HepG2 (cell line): ENCODE data around the gene NUP93.

ENCODE experiments used
- BRCA1 ChIP-seq: sonication (generic); formaldehyde crosslinking; IDR thresholded peaks from 2 replicates; pipeline ENCODE4 v1.4.0; 2020; ENCODE audit warnings: missing genetic modification reagents
- TF ChIP-seq, protein P1 (sequence below): fragments of 450-650 bp; IDR thresholded peaks from 2 replicates; pipeline ENCODE4 v1.6.1; 2017; ENCODE audit warnings: mild to moderate bottlenecking

DNA sequence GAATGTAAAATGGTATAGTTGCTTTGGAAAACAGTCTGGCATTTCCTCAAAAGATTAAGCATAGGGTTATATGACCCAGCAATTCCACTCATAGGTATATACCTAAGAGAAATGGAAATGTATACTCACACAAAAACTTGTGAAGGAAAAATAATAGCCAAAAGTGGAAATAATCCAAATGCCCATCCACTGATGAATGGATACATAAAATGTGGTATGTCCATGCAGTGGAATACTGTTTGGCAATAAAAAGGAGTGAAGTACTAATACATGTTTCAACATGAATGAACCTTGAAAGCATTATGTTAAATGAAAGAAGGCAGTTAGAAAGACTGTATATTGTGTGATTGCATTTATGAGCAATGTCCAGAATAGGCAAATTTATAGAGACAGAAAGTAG is 25.1 kb downstream of the NUP93 start:
- TF ChIP-seq, protein P1, sequence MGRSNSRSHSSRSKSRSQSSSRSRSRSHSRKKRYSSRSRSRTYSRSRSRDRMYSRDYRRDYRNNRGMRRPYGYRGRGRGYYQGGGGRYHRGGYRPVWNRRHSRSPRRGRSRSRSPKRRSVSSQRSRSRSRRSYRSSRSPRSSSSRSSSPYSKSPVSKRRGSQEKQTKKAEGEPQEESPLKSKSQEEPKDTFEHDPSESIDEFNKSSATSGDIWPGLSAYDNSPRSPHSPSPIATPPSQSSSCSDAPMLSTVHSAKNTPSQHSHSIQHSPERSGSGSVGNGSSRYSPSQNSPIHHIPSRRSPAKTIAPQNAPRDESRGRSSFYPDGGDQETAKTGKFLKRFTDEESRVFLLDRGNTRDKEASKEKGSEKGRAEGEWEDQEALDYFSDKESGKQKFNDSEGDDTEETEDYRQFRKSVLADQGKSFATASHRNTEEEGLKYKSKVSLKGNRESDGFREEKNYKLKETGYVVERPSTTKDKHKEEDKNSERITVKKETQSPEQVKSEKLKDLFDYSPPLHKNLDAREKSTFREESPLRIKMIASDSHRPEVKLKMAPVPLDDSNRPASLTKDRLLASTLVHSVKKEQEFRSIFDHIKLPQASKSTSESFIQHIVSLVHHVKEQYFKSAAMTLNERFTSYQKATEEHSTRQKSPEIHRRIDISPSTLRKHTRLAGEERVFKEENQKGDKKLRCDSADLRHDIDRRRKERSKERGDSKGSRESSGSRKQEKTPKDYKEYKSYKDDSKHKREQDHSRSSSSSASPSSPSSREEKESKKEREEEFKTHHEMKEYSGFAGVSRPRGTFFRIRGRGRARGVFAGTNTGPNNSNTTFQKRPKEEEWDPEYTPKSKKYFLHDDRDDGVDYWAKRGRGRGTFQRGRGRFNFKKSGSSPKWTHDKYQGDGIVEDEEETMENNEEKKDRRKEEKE = no peak
- no peak for TF ChIP-seq BRCA1 (CRISPR knock-in tag)
